22Rv1 (cell line): Measurements from ENCODE around the gene NMNAT3.

Experiments
- CTCF ChIP-seq: fragments of 450-650 bp; IDR thresholded peaks from 2 replicates; pipeline ENCODE4 v1.5.1; 2017; ENCODE audit warnings: mild to moderate bottlenecking
- ZFX ChIP-seq: fragments of 450-650 bp; IDR thresholded peaks from 2 replicates; pipeline ENCODE4 v1.6.1; 2017; ENCODE audit warnings: antibody characterized with exemption, borderline replicate concordance

- TF ChIP-seq CTCF, result no peak
- no peak for TF ChIP-seq ZFX
Measured at GRCh38 chr3:139617672-139618268, 60.0 kb downstream of the NMNAT3 start.
